Mammary epithelial cell (primary cell): ENCODE measurements around the gene MOV10L1.

Experiments
- EZH2 ChIP-seq: IDR thresholded peaks from 2 replicates; pipeline ENCODE4 v1.6.1; 2012; ENCODE audit warnings: low read length, inconsistent platforms, borderline replicate concordance
- TF ChIP-seq, protein P1 (sequence below), 2 donors: IDR thresholded peaks in 1 of 2; conservative IDR thresholded peaks in 1 of 2; 2 replicates each; pipeline ENCODE4 v1.5.1; 2011 to 2012; ENCODE audit warnings: inconsistent platforms in 2 of 2, low read length in 2 of 2, mild to moderate bottlenecking in 2 of 2, control low read depth in 1 of 2, low read depth in 1 of 2; ENCODE audit not compliant: insufficient read depth in 1 of 2; ENCODE audit errors: extremely low read depth in 1 of 2

DNA sequence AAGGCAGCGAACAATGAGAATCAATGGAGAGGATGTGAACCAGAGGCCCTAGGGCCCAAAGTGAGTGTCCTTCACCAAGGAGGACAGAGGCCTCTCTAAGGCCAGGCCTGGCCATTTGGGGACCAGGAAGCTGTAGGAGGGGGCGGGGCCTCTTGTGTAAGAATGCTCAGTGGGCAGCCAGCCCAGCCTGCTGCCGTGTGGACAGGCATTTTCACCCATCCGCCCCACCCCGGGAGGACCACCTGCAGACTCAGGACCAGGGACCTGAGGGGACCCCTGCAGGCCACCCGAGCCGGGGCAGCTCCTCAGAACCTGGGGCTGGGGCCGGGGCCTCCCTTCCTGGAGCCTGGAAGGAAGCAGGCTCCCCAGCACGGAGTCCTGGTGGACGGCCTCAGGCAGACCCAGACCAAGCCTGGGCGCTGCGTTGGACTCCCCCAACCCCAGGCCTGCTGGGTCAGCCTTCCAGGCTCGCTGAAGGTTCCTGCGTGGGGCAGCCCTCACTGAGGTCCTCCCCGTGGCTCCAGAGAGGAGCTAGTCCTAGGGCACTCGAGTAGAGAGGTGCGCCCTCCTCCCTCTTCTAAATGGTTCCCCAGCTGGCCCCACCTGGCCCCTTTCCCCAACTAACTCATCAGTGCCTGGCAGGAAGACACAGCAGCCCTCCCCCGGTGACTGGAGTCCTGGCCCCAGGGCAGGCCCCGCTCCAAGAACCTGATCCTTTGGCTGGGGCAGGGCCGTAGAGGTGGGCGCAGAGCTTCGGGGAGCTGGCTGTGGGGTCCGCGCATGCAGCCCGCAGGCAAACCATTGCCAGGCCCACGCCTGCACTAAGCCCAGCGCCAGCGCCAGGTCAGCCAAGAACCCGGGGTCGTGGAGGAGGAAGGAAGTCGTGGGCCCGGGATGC lies 94.4 kb downstream of the MOV10L1 start:
- TF ChIP-seq, protein P1, sequence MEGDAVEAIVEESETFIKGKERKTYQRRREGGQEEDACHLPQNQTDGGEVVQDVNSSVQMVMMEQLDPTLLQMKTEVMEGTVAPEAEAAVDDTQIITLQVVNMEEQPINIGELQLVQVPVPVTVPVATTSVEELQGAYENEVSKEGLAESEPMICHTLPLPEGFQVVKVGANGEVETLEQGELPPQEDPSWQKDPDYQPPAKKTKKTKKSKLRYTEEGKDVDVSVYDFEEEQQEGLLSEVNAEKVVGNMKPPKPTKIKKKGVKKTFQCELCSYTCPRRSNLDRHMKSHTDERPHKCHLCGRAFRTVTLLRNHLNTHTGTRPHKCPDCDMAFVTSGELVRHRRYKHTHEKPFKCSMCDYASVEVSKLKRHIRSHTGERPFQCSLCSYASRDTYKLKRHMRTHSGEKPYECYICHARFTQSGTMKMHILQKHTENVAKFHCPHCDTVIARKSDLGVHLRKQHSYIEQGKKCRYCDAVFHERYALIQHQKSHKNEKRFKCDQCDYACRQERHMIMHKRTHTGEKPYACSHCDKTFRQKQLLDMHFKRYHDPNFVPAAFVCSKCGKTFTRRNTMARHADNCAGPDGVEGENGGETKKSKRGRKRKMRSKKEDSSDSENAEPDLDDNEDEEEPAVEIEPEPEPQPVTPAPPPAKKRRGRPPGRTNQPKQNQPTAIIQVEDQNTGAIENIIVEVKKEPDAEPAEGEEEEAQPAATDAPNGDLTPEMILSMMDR (conservative IDR thresholded peaks at IDR 0.05 in 1 of 2, IDR thresholded peaks at IDR 0.05 in 1 of 2; ENCODE audit: extremely low read depth in 1 of 2, insufficient read depth in 1 of 2, low read depth in 1 of 2, low read length in 2 of 2): no peak
- TF ChIP-seq EZH2: no peak
